Common myeloid progenitor, CD34-positive (primary cell): ENCODE measurements around the gene DLK2.
A peak's percentile ranks its signal among the peaks of the same experiment; 100 is the strongest.

Experiments
- CTCF ChIA-PET: fragments of 350-600 bp; sonication (Branson Sonifier 250); formaldehyde crosslinking; loops from one replicate; lab custom pipeline; 2021; ENCODE audit warnings: antibody characterized with exemption; lab: Charles Lee
- POLR2A ChIA-PET: fragments of 350-600 bp; sonication (Branson Sonifier 250); formaldehyde crosslinking; loops from one replicate; lab custom pipeline; 2021; ENCODE audit warnings: antibody characterized with exemption; lab: Charles Lee
- DNase-seq, 3 donors: peaks; one replicate each; pipeline versions ENCODE4 v3.0.0 to v3.0.0-alpha.2; 2013
- H3K27ac ChIP-seq, 2 experiments: 1 replicate in 1 of 2; 2 replicates in 1 of 2; pipeline ENCODE4 v1.7.0; 2013; ENCODE audit warnings: inconsistent platforms in 2 of 2, low read length in 2 of 2, mild to moderate bottlenecking in 2 of 2, low read depth in 1 of 2, moderate library complexity in 1 of 2; ENCODE audit not compliant: severe bottlenecking in 2 of 2, insufficient read depth in 1 of 2, poor library complexity in 1 of 2
- H3K27me3 ChIP-seq, 5 experiments: replicated peaks in 2 of 5; 1 replicate in 3 of 5; 2 replicates in 2 of 5; pipeline versions ENCODE4 v1.6.1 to v1.7.0; 2013; ENCODE audit warnings: low read length in 4 of 5, mild to moderate bottlenecking in 2 of 5, moderate library complexity in 2 of 5, inconsistent platforms in 1 of 5; ENCODE audit not compliant: insufficient read depth in 5 of 5, control insufficient read depth in 4 of 5
- H3K36me3 ChIP-seq, 4 experiments: 1 replicate in 2 of 4; 2 replicates in 2 of 4; pipeline versions ENCODE4 v1.6.1 to v1.7.0; 2013; ENCODE audit warnings: low read length in 3 of 4, control low read depth in 1 of 4, mild to moderate bottlenecking in 1 of 4; ENCODE audit not compliant: control insufficient read depth in 4 of 4, insufficient read depth in 4 of 4
- H3K4me1 ChIP-seq, 4 experiments: 1 replicate in 3 of 4; 2 replicates in 1 of 4; pipeline versions ENCODE4 v1.6.1 to v1.7.1; 2013; ENCODE audit warnings: low read length in 3 of 4, mild to moderate bottlenecking in 3 of 4, control low read depth in 1 of 4, inconsistent platforms in 1 of 4, moderate library complexity in 1 of 4; ENCODE audit not compliant: control insufficient read depth in 4 of 4, insufficient read depth in 4 of 4; ENCODE audit errors: control extremely low read depth in 1 of 4
- H3K4me3 ChIP-seq, 7 experiments: 1 replicate in 4 of 7; 2 replicates in 3 of 7; pipeline versions ENCODE4 v1.5.1 to v1.7.0; 2013; ENCODE audit warnings: mild to moderate bottlenecking in 7 of 7, low read length in 6 of 7, moderate library complexity in 6 of 7, inconsistent platforms in 2 of 7, low read depth in 2 of 7, control low read depth in 1 of 7; ENCODE audit not compliant: insufficient read depth in 4 of 7, control insufficient read depth in 1 of 7; ENCODE audit errors: extremely low read depth in 1 of 7
- H3K9me3 ChIP-seq, 5 experiments: 1 replicate in 4 of 5; 2 replicates in 1 of 5; pipeline versions ENCODE4 v1.6.1 to v1.7.1; 2013; ENCODE audit warnings: low read length in 4 of 5, mild to moderate bottlenecking in 2 of 5, inconsistent platforms in 1 of 5, low read depth in 1 of 5, moderate library complexity in 1 of 5; ENCODE audit not compliant: control insufficient read depth in 4 of 5, insufficient read depth in 2 of 5; ENCODE audit errors: control extremely low read depth in 1 of 5
- WGBS: methylation state at CpG from one replicate; pipeline ENCODE4 v1.1.5; 2013; ENCODE audit not compliant: insufficient coverage; 5-methylcytosine and 5-hydroxymethylcytosine counted together

Gene DLK2

DNA sequence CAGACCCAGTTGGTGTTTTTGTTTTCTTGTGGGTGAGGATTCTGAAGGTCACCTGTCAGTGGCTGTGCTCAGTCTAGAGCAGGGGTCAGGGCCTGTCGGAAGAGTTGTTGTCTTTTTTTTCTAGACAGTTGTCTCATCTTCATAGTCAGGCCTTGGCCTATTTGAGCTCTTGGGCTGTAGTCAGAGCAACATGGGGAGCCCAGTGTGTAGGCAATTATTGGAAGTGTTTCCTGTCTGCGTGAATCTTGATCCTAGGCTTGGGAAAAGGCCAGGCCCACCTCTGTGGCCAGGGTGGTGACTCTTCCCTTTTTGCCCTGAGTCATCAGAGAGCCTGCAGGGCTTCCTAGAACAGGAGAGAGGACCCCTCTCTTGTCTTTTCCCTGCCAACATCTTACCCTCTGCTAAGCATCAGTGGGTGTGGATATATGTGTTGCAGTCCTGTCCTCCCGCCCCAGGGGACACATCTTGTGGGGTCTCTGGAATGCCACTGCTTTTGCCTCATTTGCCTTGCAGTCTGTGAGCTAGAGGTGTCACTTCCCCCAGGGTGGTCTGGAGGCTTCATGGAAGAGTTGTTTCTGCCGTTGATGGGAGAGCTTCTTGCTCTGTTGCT lies 33.4 kb upstream of the DLK2 start:
- WGBS, result 100% methylated on average over 1 of the region's 4 CpGs
- H3K9me3 ChIP-seq, result no peaks in the 10 kb centered on the region
- H3K4me3 ChIP-seq, result no peak overlapping the region
- no peak overlapping the region for H3K27ac ChIP-seq
- POLR2A ChIA-PET, result no interaction called here
- H3K27me3 ChIP-seq, result no peaks in the 10 kb centered on the region
- no peak for DNase-seq
- H3K4me1 ChIP-seq, result no peaks in the 10 kb centered on the region
- H3K36me3 ChIP-seq, result peaks cover 3 to 27% (median 10%) of the 10 kb centered on the region in 4 experiments
- CTCF ChIA-PET, result interaction anchor here (1.1 to 2.1 kb wide), 4 partner anchors 18 to 27 kb away, joined by 3 to 6 read pairs (median 4); no protein-coding TSS in a partner anchor

GRCh38 chr6:43481591-43482236 lies 26.4 kb upstream of the DLK2 start:
- Histone ChIP-seq H3K27me3 (no peaks in the 10 kb centered on the region), H3K36me3 (peaks cover 0 to 9% (median 0%) of the 10 kb centered on the region in 4 experiments), H3K4me3 (no peak overlapping the region), H3K27ac (no peak overlapping the region), H3K9me3 (no peaks in the 10 kb centered on the region), H3K4me1 (peaks cover 8 to 17% (median 11%) of the 10 kb centered on the region in 4 experiments)
- POLR2A ChIA-PET, result no interaction called here
- no peak for DNase-seq
- whole genome bisulfite sequencing, result 94% methylated on average over 8 of the region's 11 CpGs
- CTCF ChIA-PET, result interaction anchor here (0.7 kb wide), 1 partner anchor 217 kb away, joined by 3 read pairs; no protein-coding TSS in a partner anchor

GRCh38 chr6:43481075-43481474 lies 25.7 kb upstream of the DLK2 start:
- Histone ChIP-seq H3K27me3 (no peaks in the 10 kb centered on the region), H3K36me3 (peaks cover 0 to 8% (median 0%) of the 10 kb centered on the region in 4 experiments), H3K4me1 (peaks cover 8 to 19% (median 12%) of the 10 kb centered on the region in 4 experiments), H3K27ac (no peak overlapping the region), H3K9me3 (no peaks in the 10 kb centered on the region), H3K4me3 (no peak overlapping the region)
- no CpG with 5 or more reads among the region's 2 CpGs for WGBS
- CTCF ChIA-PET, result interaction anchor here (0.7 to 1.3 kb wide), 3 partner anchors 11 to 216 kb away, joined by 3 read pairs; no protein-coding TSS in a partner anchor
- DNase-seq, result peak in 1 of 3 donors; percentile 8
- POLR2A ChIA-PET, result no interaction called here

DNA sequence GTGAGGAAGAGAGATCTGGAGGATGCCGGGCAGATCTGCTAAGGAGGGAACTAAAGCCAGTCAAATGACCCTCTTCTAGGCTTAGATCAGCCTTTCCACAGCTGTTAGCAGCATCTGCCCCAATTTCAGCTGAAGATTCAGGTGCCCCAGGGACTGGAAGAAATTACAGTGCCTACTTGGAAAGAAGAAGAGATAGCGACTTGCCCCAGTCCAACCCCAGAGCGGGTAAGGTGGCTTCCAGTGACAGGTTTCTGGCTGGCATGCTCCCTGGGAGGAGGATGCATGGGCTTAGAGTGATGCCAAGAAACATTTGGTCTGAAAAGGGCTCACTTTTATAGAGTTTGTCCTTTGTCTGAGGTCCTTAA lies 22.6 kb upstream of the DLK2 start:
- Histone ChIP-seq H3K4me1 (peaks cover 8 to 19% (median 12%) of the 10 kb centered on the region in 4 experiments), H3K4me3 (peak overlapping the region; percentile 31 to 84 (median 75)), H3K27me3 (no peaks in the 10 kb centered on the region), H3K27ac (peak overlapping the region; percentile 87 to 93), H3K9me3 (no peaks in the 10 kb centered on the region), H3K36me3 (peaks cover 0 to 3% (median 0%) of the 10 kb centered on the region in 4 experiments)
- 79% methylated on average over 2 of the region's 3 CpGs for WGBS
- ChIA-PET CTCF (interaction anchor here (1.3 to 1.5 kb wide), 2 partner anchors 44 to 56 kb away, joined by 3 read pairs; no protein-coding TSS in a partner anchor), POLR2A (no interaction called here)
- DNase-seq, result peak in 2 of 3 donors; percentile 13 to 35

DNA sequence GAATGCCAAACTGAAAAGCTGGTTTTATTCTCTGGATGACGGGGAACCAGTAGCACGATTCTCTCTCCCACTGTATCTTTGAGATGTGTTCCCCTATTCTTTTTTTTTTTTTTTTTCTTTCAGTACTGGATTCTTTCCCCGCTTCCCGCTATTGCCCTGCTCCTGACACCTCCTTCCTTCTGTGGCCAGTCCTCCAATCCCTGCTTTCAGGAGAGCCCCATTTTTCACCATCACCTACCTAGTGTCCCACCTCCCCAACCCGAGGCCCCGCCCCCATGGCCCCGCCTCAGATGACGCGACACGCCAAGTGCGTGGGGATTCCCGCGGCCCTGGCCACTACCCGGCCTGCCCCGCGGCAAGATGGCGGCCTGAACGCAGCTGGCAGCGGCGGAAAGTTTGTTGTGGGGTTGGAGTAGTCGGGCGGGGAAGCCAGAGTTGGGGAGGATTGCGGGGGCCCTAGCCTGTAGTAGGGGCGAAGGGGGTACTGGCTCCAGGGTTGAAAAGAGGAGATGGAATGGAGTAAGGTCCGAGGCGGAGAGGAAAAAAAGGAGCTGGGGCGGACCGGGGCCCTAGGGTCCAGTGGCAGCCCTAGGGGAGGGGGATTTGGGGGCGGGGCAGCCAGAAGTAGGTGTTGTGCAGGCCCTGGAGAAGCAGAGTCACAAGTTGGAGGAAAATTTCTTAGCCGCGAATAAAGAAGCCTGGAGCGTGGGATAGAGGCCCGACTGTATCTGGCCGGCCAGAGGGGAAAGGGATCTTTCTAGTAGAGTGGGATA lies 22.1 kb upstream of the DLK2 start, which contains the start of gene TJAP1:
TSS of gene TJAP1 (plus strand) at position 336 of the 773 bp plus-strand sequence. CDS start 21,432 bp downstream, outside the sequence.
- H3K27ac ChIP-seq, result peak within 1 kb of the TSS; percentile 87 to 93
- DNase-seq, result peak; percentile 85 to 93 (median 92)
- H3K36me3 ChIP-seq, result peaks cover 0 to 1% (median 0%) of the 10 kb centered on the region in 4 experiments
- H3K27me3 ChIP-seq, result no peaks in the 10 kb centered on the region
- H3K4me3 ChIP-seq, result peak within 1 kb of the TSS; percentile 31 to 84 (median 75)
- ChIA-PET CTCF (interaction anchor here (1.3 to 1.5 kb wide), 2 partner anchors 44 to 56 kb away, joined by 3 read pairs; no protein-coding TSS in a partner anchor), POLR2A (interaction anchor here (0.6 kb wide), 2 partner anchors 80 to 547 kb away, joined by 4 read pairs; no protein-coding TSS in a partner anchor)
- peaks cover 8 to 19% (median 12%) of the 10 kb centered on the region in 4 experiments for H3K4me1 ChIP-seq
- no peaks in the 10 kb centered on the region for H3K9me3 ChIP-seq
- WGBS, result 0% methylated on average over 24 of the region's 34 CpGs

GRCh38 chr6:43476746-43477145 lies 21.4 kb upstream of the DLK2 start:
- Histone ChIP-seq H3K36me3 (no peaks in the 10 kb centered on the region), H3K27me3 (no peaks in the 10 kb centered on the region), H3K4me3 (peak overlapping the region in 6 of 7 experiments; percentile 72 to 84 (median 76)), H3K4me1 (peaks cover 8 to 19% (median 12%) of the 10 kb centered on the region in 4 experiments), H3K27ac (peak overlapping the region; percentile 40 to 93), H3K9me3 (no peaks in the 10 kb centered on the region)
- 37% methylated on average over 2 of the region's 2 CpGs for WGBS
- CTCF ChIA-PET, result interaction anchor here (1.3 to 1.5 kb wide), 2 partner anchors 43 to 57 kb away, joined by 3 read pairs; no protein-coding TSS in a partner anchor
- POLR2A ChIA-PET, result interaction anchor here (0.6 kb wide), 2 partner anchors 79 to 547 kb away, joined by 4 read pairs; no protein-coding TSS in a partner anchor
- DNase-seq, result peak in 2 of 3 donors; percentile 59 to 62
